Bronchial epithelial cell (primary cell): Measurements from ENCODE around the gene SGMS1. TPM values are rescaled to one million over a fixed set of nuclear protein-coding genes. Genes with fewer than 3 reads are reported as not detected.
A peak's percentile ranks its signal among the peaks of the same experiment; 100 is the strongest.
"Not testable (repeated sequence)": the region's sequence is repeated elsewhere in the genome, so short reads cannot be mapped to it uniquely, and the experiment has no call there.

Experiments
- DNase-seq: peaks from one replicate; pipeline ENCODE4 v3.0.0-alpha.2; 2010; ENCODE audit warnings: low read depth
- FAIRE-seq: peaks from 2 replicates; lab custom pipeline; 2011; peaks lifted over from hg19 to GRCh38; lab: Jason Lieb, UNC
- H3K27me3 ChIP-seq: 2 replicates; pipeline ENCODE4 v1.5.1; 2011; ENCODE audit warnings: low read length; ENCODE audit not compliant: control insufficient read depth, insufficient read depth
- H3K36me3 ChIP-seq: 2 replicates; pipeline ENCODE4 v1.5.1; 2011; ENCODE audit warnings: low read length; ENCODE audit not compliant: control insufficient read depth, insufficient read depth
- H3K4me3 ChIP-seq: 2 replicates; pipeline ENCODE4 v1.5.1; 2011; ENCODE audit warnings: mild to moderate bottlenecking, low read depth, low read length, control low read depth
- total RNA-seq: library from RNA; depleted of rRNA; stranded (reverse); fragments of >200 nt; gene quantifications from 2 replicates; pipeline ENCODE4 v1.2.1, GENCODE V29; 2014
- TF ChIP-seq, protein P1 (sequence below): IDR thresholded peaks from 2 replicates; pipeline ENCODE4 v1.5.1; 2011; ENCODE audit warnings: mild to moderate bottlenecking, moderate library complexity, low read length, control low read depth, inconsistent platforms; ENCODE audit not compliant: insufficient read depth, severe bottlenecking

The SGMS1 gene
- total RNA-seq, 1 donor from 2014 or later, result 21.3 TPM

- no peak for FAIRE-seq
- Histone ChIP-seq H3K27me3 (no peaks in the 10 kb centered on the region), H3K36me3 (no peaks in the 10 kb centered on the region), H3K4me3 (no peak overlapping the region)
- peak; percentile 32 for DNase-seq
- TF ChIP-seq, protein P1, sequence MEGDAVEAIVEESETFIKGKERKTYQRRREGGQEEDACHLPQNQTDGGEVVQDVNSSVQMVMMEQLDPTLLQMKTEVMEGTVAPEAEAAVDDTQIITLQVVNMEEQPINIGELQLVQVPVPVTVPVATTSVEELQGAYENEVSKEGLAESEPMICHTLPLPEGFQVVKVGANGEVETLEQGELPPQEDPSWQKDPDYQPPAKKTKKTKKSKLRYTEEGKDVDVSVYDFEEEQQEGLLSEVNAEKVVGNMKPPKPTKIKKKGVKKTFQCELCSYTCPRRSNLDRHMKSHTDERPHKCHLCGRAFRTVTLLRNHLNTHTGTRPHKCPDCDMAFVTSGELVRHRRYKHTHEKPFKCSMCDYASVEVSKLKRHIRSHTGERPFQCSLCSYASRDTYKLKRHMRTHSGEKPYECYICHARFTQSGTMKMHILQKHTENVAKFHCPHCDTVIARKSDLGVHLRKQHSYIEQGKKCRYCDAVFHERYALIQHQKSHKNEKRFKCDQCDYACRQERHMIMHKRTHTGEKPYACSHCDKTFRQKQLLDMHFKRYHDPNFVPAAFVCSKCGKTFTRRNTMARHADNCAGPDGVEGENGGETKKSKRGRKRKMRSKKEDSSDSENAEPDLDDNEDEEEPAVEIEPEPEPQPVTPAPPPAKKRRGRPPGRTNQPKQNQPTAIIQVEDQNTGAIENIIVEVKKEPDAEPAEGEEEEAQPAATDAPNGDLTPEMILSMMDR, result no peak
Measured at GRCh38 chr10:50501924-50502452, 121.8 kb downstream of the SGMS1 start.

DNA sequence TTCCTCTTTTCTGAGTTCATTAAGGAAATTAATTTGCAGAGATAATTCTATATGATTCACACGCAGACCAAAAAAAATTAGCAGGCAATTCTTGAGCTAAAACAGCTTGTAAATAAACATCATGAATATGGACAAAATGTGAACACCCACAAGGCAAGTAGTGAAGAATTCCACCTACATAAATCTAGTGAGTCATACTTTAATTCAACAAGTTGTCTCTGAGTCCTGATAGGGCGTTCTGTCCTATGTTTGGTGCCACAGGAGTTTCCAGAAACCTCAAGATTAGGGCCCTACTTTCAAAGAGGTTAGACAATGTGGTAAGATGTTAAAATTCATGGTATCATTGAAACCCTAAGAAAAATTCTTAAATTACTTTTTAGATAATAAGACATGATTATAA, 122.3 kb downstream of the SGMS1 start:
- DNase-seq (peak; percentile 69), FAIRE-seq (no peak)
- TF ChIP-seq, protein P1, result no peak
- Histone ChIP-seq H3K27me3 (no peaks in the 10 kb centered on the region), H3K4me3 (no peak overlapping the region), H3K36me3 (no peaks in the 10 kb centered on the region)

- Histone ChIP-seq H3K36me3 (no peaks in the 10 kb centered on the region), H3K4me3 (no peak overlapping the region), H3K27me3 (no peaks in the 10 kb centered on the region)
- FAIRE-seq (no peak), DNase-seq (no peak)
- TF ChIP-seq, protein P1, result no peak
Measured at GRCh38 chr10:50498465-50498864, 125.3 kb downstream of the SGMS1 start.

GRCh38 chr10:50497758-50498157, 126.0 kb downstream of the SGMS1 start:
- FAIRE-seq (no peak), DNase-seq (peak; percentile 81)
- Histone ChIP-seq H3K4me3 (no peak overlapping the region), H3K27me3 (no peaks in the 10 kb centered on the region), H3K36me3 (no peaks in the 10 kb centered on the region)
- TF ChIP-seq, protein P1, result no peak

- Histone ChIP-seq H3K36me3 (no peaks in the 10 kb centered on the region), H3K27me3 (no peaks in the 10 kb centered on the region), H3K4me3 (no peak overlapping the region)
- DNase-seq, result no peak
- FAIRE-seq, result no peak
- TF ChIP-seq, protein P1, result no peak
Measured at GRCh38 chr10:50496228-50496627, 127.5 kb downstream of the SGMS1 start.

DNA sequence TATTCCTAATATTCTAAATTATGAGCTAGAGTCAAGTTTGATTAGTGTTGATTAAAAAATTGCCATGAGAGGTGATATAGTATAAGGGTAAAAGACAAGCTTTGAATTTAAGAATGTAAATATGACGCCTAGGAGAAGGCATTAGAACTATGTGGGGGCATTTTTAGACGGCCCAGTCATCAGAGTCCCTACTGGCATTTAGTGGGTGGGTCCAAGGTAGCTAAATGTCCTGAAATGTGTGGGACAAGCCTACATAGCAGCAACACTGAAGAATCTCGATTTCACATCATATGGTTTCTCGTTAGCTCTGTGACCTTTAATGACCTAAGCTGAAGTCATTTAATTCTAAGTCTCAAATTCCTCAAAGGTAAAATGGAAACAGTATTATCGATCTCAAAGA, 133.5 kb downstream of the SGMS1 start:
- DNase-seq (no peak), FAIRE-seq (no peak)
- Histone ChIP-seq H3K4me3 (no peak overlapping the region), H3K27me3 (no peaks in the 10 kb centered on the region), H3K36me3 (no peaks in the 10 kb centered on the region)
- TF ChIP-seq, protein P1, result no peak

DNA sequence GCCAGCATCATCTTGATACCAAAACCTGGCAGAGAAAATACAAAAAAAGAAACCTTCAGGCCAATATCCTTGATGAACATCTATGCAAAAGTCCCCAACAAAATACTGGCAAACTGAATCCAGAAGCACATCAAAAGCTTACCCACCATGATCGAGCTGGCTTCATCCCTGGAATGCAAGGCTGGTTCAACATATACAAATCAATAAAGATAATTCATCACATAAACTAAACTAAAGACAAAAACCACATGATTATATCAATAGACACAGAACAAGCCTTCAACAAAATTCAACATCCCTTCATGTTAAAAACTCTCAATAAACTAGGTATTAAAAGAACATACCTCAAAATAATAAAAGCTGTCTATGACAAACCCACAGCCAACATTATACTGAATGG, 139.2 kb downstream of the SGMS1 start:
- DNase-seq, result not testable (repeated sequence)

More for the DNA sequence above, 139.2 kb downstream of the SGMS1 start:
- not testable (repeated sequence) for H3K27me3 ChIP-seq, H3K36me3 ChIP-seq, H3K4me3 ChIP-seq, FAIRE-seq
